CD4-positive, alpha-beta T cell treated with Interleukin-4 for 4 hours (primary cell): ENCODE data around the gene AGO1.
A peak's percentile ranks its signal among the peaks of the same experiment; 100 is the strongest.
"Not testable (repeated sequence)": the region's sequence is repeated elsewhere in the genome, so short reads cannot be mapped to it uniquely, and the experiment has no call there.

Source experiments
- DNase-seq: peaks from one replicate; pipeline ENCODE4 v3.0.0-alpha.2; 2020

Gene AGO1

GRCh38 chr1:35870651-35871309 is 12.2 kb upstream of the AGO1 start:
- DNase-seq = no peak

DNA sequence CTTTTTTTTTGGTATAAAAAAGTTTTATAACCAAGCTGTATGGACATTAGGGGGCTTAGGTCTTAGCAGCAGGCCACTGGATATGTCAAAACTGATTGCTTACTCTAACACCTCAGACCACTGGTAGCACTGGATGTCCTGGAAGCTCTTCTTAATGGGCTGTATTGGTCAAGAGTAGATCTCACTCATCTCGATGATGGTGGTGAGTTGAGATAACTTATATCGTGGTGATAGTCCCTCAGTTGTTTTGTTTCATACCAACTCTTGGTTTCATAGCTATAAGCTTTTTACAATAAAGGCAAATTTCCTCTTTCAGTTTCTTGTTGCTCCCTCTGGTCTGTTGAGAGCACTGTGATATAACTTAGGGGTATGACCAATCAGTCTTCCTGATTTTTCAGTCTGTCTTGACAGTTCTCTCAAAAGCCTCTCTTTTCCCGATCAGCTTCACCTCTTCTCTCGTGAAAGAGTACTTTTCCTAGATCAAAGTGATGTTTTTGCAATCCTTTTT is 9.7 kb upstream of the AGO1 start:
- no peak for DNase-seq

GRCh38 chr1:35874115-35874514 is 8.9 kb upstream of the AGO1 start:
- not testable (repeated sequence) for DNase-seq

- no peak for DNase-seq
Observed at GRCh38 chr1:35876988-35877387, 6.0 kb upstream of the AGO1 start.

DNA sequence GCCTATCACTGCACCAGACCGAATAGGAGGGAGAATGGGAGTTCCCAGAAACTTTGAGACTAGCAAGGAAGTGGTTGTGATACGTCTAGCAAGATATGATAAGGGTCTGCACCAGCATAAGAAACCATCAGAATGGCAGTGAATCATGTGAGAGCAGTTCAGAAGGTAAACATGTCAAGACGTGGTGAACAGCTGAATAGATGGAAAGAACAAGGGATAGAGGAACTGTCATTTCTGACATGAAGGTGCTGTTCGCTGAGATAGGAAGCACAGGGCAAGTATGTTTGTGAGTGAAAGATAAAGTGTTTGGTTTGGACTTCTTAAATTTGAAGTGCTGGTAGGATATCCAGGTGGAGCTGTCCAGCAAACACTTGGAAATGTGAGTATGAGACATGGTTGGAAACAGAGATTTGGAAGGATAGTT is 1.1 kb upstream of the AGO1 start:
- DNase-seq = no peak

- DNase-seq = no peak
Observed at GRCh38 chr1:35882586-35882944, 444 bp upstream of the AGO1 start.

DNA sequence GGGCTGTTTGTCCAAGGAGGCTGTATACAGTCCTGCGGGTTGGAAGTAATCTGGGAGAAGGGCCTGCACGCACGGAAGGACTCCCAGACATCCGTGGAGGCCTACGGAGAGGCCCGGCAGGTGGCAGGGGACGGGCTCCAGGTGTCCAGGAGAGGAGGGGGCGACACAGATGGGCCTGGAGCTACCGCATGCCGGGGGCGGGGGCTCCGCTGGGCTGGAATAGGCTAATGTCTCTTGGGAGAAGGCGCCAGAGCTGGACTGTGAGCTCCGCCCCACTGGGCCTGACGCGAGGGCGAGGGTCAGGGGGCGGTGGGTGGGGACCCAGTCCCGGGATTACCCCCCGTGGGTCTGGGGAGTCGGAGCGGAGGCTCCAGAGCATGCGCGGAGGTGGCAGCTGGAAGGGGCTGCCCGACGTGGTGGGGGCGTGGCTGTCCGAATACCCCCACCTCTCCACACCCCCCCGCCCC is 659 bp downstream of the AGO1 start:
- DNase-seq = peak; percentile 24

DNA sequence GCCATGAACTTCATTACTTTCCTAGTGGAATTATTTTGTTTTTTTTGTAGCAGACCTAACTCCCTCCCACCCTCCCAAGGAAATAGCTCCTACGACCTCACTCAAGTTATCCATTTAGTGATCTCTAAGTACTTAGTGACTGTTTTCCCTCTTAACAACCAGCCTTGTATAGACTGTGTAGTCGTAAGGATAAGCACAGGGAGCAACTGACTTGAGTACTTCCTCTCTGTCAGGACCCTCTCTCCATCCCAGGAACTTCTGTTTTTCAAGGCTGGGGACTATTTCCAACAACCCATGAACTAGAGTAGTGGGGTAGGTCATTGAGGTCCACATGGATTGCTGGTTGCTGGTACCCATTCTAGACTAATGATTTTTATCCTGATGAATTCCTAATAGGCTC is 1.9 kb downstream of the AGO1 start:
- DNase-seq = no peak

DNA sequence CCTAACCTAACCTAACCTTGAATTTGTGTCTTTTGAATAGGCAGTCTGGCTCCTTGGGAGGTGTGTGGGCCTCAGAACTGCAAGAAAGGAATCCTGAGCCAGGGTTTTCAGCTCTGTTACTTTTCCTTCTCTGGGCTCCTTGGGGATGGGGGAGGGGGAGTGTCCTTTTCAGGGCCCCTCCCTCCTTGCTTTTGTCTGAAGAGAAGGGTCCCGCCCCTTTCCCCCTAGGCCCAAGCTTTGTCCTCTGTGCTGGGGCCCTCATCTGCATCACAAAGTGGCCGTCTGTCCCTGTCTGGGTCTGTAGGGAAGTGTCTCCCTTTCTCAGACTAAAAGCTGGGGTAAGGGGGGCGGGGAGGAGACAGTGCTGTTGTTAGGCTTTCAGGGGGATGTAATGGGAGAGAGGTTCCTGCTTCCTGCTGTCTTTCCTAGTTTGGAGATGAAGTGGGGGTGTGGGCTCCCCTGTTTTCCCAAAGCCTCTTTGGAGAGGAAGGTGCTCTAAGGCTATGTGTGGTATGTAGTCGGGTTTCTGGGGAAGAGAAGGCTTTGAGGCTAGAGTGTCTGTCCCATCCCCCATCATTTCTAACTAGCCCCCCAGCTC is 3.1 kb downstream of the AGO1 start:
- no peak for DNase-seq

- no peak for DNase-seq
Observed at GRCh38 chr1:35886577-35887431, 3.8 kb downstream of the AGO1 start.

DNA sequence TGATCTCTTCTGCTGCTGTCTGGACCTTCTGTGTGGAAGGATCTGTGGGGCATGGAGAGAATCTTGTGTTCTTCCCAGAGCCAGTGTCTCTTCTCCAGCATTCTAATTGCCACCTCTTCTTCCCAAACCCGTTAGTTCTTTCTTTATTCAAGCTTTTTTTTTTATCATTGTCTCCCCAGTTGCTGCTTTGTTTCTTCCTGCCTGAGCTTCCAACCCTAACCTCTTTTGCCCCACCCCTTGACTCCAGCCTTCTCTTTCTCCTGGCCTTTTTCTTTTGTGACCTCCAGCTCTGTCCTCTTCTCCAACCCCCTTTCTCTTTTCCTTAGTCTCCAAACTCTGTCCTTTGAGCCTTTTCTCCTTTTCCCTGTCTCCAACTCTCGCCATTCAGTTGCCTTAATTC is 4.5 kb downstream of the AGO1 start:
- no peak for DNase-seq

GRCh38 chr1:35888255-35888654 is 5.2 kb downstream of the AGO1 start:
- DNase-seq = no peak

DNA sequence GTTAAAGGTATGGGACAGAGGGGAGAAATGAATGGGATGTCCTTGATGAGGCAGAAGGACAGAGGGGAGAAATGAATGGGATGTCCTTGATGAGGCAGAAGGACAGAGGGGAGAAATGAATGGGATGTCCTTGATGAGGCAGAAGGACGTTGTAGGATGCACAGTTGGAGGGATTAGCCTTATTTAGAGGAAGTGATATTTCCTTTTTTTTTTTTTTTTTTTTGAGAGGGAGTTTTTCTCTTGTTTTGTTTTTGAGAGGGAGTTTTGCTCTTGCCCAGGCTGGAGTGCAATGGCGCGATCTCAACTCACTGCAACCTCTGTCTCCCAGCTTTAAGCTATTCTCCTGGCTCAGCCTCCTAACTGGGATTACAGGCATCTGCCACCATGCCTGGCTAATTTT is 6.0 kb downstream of the AGO1 start:
- not testable (repeated sequence) for DNase-seq

DNA sequence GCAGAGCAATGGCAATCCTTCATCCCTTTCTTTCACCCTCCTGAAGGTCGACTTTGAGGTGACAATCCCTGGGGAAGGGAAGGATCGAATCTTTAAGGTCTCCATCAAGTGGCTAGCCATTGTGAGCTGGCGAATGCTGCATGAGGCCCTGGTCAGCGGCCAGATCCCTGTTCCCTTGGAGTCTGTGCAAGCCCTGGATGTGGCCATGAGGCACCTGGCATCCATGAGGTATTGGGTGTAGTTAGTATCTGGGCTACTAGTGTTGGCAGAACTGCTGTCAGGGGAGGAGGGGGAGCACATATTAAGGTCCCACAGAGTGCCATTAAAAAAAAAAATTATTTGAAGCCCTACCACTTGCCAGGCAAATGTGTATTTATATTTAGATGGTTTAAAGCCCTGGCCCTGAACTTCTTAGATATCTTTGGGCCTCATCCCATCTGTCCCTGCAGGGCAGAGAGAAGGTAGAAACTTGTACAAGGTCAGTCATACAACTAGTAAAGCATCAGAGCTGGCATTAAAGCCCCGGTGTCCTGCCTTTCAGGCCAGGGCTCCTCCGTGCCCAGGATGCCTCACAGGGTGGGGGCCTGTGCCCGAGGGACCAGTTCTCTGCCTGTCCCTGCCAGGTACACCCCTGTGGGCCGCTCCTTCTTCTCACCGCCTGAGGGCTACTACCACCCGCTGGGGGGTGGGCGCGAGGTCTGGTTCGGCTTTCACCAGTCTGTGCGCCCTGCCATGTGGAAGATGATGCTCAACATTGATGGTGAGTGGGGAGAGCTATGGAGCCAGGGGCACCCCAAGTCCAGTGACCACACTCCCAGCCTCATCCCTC is 10.3 kb downstream of the AGO1 start:
- no peak for DNase-seq

- peak; percentile 4 for DNase-seq
Observed at GRCh38 chr1:35894183-35894582, 11.2 kb downstream of the AGO1 start.

GRCh38 chr1:35894656-35895055 is 11.6 kb downstream of the AGO1 start:
- DNase-seq = no peak

DNA sequence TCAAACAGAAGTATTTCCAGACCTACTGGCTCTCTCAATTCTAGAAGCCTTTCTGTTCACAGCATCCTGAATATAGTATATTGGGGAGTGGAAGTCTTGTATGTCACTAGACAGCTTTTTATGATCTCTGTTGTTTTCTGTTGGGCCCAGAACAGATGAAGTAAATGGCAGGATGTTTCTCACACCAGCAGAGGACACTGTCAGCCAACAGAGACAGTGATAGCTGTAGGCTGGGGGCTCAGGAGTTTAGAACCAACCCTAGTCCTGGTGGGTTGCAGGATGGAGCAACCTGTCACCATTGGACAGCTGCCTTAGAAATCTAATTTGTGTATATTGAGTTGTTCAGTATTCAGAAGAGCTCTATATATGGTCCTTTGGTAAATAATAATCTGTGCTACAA is 16.9 kb downstream of the AGO1 start:
- DNase-seq = no peak

- DNase-seq = no peak
Observed at GRCh38 chr1:35901235-35901634, 18.2 kb downstream of the AGO1 start.

GRCh38 chr1:35902671-35903070 is 19.7 kb downstream of the AGO1 start:
- DNase-seq = no peak

- DNase-seq = no peak
Observed at GRCh38 chr1:35914717-35915116, 31.7 kb downstream of the AGO1 start.

GRCh38 chr1:35915693-35916092 is 32.7 kb downstream of the AGO1 start:
- no peak for DNase-seq

DNA sequence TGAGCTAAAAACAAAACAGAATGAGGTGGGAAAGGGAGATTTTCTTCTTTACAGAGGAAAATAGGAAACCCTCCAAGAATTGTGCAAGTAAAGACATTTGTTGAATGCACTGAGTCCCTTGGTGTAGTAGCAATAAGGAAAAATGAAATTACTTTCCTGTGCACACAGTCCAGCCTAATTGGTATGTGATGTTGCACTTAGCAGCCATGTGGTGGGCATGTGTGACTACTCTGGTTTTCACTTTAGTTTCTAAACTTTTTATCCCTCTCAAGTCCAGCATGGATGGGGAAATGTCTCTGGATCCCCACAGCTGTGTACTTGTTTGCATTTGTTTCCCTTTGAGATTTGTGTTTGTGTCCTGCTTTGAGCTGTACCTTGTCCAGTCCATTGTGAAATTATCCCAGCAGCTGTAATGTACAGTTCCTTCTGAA is 40.8 kb downstream of the AGO1 start:
- DNase-seq = no peak

DNA sequence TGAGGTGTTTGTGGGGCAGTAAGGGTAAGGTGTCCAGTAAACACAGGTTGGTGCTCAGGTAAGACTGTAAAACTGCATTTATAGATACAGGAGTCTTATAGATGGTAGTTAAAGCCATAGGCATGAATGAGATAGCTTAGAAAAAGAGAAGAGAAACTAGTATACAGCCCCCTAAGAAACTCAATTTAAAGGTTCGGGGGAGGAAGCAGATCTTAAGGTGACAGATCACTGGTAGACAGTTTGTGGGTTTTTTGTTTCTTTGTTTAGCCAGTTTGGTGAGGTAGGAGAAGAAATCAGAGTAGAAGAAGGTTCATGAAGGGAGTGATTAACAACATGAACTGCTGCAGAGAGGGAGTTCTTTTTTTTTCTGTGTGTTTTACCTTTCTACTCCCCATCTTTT is 41.8 kb downstream of the AGO1 start:
- no peak for DNase-seq
